DMS153 treated with DMSO at 0.1 percent for 48 hours (cell line): ENCODE measurements around the gene RIN1.
"Not testable (repeated sequence)": the region's sequence is repeated elsewhere in the genome, so short reads cannot be mapped to it uniquely, and the experiment has no call there.

Experiments used
- DNase-seq: peaks from one replicate; lab custom pipeline; 2025; ENCODE audit not compliant: unreplicated experiment; lab: John Stamatoyannopoulos, UW

Gene RIN1

DNA sequence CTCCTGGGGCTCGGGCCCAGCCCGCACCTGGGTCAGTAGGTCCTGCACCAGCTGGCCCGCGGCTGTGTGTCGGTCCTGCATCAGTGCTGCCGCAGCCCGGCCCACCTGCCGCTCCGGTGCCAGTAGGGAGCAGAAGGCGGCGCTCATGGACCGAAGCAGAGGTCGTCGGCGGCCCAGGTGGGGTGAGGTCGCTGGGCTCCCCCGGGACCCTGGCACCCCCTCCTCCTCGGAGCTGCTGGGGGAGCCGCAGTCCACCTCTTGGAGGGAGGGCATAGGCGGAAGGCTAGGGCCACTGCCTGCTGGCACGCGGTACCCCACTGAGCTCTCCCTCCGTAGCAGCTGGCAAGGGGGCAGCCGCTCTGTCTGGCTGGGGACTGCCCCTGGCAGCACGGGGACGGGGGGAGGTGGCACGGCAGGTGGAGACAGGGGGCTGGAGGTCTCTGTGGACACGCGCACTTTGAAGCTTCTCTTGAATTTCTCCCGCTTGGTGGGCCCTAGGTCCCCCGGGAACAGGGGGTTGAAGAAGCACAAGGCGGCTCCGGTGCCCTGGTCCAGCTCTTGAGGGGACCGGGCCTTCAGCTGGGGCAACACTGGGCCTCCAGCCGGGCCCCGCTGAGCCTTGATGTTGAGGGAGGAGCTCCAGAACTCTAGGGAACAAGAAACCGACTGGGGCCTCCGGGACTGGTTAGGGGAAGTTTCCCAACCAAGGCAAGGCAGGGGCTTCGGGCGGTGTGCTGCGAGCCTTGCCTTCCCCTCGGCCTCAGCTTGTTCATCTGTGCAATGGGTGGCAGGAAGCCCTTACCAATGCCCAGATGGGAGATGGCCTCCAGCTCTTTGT, 1.4 kb downstream of the RIN1 start:
- no peak for DNase-seq

DNA sequence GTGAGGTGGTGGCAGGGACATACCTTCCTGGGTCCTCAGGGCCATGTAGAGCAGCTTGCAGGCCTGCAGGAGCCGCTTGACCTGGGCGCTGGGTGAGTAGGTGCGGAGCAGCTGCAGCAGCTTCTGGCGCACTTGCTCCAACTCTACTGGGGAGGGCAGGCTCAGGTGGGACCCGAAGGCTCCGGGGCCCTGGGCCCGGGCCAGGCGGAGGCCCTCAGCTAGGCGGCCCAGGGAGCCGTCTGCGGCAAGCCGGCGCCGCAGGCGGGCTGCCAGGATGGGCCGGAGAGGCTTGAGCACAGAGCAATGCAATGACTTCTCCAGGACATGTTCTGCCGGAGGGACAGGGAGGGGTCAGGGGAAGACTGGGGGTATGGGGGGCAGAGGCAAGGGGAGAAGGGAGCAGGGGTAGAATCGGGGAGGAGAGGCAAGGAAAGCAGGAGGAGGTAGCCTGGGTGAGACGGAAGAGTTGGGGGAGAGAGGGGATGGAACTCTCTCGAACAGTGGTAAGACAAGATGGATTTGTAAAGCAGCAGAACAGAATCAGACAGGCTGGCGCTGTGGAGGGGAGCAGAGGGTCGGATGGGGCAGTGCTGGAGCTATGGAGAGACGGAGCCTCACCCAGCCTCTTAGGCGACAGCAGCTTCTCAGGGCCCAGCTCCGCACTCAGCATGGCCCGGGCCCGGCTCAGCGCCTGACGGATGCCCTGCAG, 2.2 kb downstream of the RIN1 start:
- no peak for DNase-seq

DNA sequence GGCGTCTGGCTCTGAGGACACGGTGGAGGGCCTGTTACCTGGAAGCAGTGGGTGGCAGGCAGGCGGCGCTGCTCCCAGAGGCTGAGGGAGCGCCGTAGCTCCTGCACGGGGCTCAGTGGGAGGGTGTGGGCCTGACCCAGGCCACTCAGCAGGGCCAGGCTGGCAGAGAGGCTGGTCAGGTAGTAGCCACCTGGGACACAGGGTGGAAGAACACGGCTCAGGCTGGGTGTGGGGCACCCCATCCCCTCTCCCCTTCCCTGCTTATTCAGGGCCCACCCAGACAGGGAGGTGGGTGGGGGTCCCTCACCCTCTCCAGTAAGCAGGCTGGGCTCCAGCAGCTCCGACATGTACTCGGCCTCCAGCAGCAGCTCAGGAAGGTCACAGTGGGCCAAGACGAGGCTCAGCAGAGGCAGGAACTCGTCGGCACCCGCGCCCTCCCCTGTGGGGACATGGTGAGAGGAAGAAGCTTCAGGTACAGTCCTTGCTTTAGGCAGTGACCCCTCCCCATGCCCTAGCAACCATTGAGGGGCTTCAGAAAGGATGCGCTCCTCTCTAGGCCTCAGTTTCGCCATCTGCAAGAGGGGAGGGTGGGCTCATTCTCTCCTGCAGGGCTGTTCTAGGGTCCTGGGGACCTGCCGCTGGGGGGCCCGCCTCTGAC, 2.9 kb downstream of the RIN1 start:
- DNase-seq = no peak

DNA sequence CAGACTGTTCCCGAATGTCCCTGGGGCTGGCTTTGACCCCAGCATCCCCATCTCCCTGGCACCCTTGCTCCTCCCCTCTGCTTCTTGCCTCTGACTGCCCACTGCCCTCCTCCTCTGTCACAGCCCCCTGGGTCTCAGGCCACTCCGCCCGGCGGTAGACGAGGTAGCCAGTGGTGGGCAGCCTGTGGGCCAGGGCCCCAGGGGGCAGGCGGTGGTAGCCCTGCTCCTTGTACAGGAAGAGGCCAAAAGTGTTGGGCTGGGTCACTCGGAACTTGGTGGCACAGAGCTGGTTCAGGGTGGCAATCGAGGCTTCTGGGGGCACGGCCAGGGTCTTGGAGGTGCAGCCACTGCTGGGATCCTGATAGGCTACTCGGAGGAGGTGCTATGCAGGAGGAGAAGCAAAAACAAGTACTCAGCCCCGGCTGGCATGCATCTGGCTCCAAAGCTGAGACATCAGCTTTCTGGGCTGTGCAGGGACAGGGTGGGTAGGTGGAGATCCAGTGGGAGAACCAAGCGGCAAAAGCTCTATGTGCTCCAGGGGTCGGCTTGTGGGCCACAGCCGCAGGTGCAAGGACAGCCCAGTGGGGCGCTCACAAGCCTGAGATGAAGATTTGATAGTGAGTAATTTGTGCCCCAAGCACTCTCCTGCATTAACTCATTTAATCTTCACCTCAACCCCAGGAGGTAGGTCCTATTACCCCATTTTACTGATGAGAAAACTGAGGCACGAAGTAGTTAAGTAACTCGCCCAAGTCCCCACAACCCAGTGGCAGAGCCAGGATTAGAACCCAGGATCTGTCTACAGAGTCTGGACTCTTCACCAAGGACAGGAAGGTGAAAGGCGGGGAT, 3.6 kb downstream of the RIN1 start:
- no peak for DNase-seq

DNA sequence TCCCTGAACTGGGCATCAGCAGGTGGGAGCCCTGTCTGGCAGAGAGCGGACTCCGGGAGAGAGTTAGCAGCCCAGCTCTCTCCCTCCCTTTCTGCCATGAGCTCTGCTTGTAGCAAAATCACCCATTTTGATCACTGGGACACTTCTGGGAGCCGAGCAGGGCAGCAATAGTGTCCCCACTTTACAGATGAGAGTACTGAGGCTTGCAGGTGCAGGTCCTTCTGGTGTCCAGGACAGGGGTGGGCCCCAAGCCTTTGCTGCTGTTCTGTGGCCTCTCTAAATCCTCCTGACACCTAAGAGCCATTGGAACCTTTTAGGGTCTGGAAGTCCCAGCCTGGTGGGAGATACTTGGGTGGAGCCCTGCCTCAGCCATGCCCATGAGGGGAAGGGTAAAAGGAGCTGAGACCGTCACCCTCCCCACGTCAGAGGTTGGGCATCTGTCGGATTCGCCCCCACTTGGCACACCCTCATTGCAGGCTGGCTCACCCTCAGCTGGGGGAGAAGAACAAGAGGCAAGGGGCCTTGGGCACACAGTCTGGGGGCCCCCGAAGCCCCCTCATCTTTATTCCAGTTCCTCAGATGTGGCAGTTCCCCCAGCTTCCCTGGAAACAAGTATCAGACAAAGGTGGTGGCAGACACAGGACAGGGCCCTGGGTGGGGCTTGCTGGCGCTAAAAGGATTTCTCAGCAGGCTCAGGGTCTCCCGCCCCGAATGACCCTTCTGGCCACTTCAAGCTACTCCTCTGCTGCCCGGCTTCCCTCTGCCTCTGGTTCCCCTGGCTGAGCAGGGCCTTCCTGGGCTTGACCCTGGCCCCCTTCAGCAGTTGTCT, 4.5 kb downstream of the RIN1 start:
- no peak for DNase-seq

DNA sequence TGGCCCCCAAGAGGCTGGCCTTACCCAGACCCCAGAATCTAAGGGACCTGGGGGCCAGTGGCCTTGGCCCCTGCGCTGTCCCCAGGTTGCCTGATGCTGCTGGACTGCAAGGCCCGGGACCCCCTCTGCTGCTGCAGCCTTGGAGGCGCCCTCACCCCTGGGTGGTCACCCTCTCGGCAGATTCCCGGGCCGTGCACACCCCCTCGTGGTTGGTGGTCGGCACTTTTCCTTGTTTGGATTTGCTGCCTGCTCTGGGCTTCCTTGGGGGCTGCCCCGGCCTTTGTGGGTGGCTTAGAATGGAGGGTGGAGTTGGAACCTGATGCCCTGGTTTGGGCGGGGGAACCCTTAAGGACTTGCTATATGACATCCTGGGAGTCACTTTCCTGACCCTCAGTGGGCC, 5.3 kb downstream of the RIN1 start:
- DNase-seq = no peak

DNA sequence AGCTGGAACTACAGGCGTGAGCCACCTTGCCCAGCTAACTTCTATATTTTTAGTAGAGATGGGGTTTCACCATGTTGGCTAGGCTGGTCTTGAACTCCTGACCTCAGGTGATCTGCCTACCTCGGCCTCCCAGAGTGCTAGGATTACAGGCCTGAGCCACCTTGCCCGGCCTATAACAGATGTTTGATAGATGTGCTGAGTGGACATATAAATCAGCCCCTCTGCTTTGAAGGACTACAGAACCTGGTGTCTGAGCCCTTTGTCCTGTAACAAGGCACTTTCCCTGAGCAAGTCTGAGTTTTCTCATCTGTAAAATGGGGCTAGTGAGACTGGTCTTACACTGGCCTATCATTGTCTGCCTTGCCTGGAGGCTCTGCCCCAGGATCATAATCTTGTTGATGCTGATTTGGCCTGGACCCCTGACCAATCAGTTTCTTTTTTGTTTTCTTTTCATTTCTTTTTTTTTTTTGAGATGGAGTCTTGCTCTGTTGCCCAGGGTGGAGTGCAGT, 7.0 kb downstream of the RIN1 start:
- no peak for DNase-seq

DNA sequence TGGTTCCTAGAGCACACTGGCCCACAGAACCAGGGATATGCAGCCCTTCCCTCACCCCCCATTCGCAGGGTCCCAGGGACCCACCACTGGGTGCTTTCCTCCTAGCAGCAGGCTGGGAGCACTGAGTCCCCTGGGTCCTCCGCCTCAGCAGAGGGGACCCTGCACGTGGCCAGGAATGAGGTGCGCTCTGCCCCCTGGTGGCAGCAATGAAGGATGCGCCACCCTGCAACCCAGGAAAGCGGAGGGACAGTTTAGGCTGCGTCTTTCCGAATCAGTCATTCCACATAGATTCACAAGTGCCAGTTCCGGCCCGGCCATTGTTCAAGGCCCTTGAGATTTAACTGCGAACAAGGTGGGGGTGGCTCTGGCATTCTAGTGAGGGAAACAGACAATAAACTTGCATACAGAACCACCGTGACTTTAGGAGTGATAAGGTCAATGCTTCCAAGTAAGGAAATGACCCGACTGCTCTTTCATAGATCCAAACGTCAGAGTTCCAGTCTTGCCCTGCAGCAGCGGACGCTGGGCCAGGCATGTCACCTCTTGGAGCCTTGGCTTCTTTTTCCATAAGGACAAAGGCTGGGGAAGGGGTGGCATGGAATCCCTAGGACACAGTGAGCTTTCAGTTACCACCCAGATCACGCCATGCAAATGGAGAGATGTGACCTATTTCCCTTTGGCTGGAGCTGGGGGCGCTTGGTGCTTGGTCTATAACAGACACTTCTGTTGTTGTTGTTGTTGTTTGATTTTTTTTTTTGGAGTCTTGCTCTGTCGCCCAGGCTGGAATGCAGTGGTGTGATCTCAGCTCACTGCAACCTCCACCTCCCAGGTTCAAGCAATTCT, 7.7 kb downstream of the RIN1 start:
- DNase-seq = peak; percentile 71

DNA sequence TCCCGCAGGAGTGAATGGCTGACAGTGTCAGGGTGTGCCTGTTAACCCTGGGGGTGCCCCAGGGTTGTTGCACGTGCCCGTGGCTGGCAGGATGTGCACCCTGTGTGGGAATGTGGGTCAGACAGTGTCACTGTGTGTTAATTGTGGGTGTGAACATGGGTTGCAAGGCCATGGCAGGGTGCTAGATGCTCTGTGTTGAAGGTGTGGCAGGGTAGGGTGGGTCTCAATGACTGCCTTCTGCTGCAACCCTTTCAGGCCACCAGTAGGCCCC, 8.3 kb downstream of the RIN1 start:
- no peak for DNase-seq

DNA sequence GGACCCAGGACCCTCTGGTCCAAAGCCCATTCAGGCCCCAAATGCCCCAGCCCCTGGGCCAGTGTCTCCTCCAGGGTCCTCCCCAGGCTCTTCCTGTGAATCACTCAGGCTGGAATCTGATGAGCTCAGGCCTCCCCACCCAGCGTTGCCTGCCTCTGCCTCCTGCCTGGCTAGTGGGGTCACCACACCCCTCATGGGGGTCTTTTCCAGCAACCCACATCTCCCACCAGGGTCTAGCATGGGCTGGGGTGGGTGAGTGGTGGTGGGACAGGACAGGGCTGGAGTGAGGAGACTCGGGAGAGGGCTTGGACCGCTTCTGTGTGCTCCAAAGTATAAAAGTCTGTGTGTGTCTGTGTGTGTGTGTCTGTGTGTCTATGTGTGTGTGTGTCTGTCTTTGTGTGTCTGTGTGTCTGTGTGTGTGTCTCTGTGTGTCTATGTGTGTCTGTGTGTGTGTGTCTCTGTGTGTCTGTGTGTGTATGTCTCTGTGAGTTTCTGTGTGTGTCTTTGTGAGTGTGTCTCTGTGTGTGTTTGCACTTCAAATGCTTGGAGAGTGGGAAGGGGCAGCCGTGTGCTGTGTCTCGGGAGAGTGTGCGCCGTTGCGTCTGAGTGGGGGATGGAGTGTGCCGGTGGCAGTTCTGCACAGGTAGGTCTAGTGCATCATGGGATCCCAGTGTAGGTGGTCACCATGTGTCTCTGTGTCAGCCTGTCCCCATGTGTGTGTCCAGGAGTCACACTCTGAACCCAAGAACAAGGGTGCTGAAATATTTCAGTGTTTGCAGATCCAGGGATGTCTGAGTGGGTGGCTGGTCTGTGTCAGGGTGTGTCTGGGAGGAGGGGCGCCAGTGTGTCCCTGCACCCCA, 8.8 kb downstream of the RIN1 start:
- no peak for DNase-seq

DNA sequence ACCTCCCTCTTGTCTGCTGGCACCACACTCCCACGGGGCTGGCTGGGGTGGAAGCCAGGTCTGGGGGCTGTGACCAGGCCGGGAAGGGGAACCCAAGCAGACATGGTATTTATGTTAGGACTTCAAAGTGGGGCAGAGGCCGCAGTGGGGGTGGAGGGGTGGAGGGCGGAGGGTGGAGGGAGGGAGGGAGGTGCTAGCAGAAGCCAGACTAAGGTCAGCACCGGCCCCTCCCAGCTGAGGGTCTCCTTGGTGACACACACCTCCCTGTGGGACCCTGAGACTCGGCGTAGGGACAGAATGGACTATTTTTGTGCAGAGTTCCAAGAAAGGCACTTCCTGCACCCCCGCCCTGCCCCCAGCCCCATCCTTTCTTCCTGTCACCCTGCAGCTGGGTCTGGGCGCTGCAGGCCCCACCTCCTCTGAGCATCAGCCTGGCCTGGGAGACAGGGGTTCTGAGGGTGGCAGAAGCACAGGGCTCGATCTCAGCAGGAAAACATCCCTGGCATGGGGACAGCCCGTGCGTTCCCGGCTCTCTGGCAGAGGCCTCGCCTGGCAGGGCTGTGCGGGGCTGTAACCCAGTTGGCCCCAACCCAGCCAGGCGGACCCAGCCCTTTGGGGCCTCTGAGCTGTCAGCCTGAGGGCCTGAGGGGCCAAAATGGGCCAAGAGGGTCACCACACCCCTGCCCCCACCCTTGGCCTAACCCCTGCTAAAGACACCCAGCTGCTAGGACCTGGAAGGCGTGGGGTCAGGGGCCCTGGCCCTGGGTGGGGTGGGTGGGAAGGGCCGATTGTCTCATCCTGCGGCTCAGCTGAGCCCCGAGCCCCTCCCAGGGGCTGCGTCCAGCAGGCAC, 9.7 kb downstream of the RIN1 start:
- DNase-seq = no peak

DNA sequence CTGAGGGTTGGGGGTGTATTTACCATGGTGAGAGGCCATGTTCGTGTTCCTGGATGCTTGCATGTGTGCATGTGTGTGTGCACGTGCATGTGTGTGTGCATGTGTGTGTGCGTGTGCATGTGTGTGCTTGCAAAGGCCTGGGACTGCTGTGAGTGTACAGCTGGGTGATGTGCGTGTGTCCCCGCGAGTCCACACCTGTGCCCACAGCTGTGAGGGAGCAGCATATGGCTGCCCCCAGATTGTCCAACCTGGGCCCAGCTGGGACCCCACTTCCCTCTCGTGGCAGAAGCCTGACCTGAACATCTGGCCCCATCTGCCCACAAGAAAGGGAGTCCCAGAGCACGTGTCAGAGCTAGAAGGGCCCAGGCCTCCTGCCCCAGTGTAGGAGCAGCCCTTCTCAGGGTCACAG, 11.0 kb downstream of the RIN1 start:
- no peak for DNase-seq

DNA sequence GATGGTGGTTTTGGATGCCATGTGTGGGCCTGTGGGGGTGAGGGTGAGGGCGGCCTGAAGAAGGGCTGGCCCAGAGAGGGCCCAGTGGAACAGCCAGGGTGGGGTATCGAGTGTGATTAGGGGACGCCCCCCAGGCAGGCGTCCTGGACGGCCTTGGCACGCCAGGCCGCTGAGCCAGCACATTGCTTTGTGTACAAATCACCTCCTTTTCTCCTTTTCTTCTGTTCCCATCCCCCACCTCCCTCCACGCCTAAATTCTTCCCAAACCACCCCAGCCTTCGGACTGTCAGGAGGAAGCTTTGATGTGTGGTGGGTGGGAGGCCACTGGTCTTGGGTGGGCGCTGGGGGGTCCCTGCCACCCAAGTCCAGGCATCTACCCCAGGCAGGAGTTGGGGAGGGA, 11.6 kb downstream of the RIN1 start:
- DNase-seq = no peak

DNA sequence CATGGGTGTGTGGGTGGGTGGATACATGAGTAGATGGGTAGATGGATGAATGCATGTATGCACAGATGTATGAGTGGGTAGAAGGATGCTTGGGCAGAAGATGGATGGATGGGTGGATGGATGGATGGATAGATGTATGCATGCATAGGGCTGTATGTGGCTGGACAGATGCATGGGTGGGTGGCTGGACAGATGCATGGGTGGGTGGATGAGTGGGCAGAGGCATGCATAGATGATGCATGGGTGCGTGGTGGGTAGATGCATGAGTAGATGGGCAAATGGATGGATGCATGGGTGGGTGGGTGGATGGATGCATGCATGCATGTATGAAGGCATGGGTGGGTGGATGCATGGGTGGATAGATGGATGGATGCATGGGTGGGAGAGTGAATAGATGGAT, 12.6 kb downstream of the RIN1 start:
- DNase-seq = no peak

DNA sequence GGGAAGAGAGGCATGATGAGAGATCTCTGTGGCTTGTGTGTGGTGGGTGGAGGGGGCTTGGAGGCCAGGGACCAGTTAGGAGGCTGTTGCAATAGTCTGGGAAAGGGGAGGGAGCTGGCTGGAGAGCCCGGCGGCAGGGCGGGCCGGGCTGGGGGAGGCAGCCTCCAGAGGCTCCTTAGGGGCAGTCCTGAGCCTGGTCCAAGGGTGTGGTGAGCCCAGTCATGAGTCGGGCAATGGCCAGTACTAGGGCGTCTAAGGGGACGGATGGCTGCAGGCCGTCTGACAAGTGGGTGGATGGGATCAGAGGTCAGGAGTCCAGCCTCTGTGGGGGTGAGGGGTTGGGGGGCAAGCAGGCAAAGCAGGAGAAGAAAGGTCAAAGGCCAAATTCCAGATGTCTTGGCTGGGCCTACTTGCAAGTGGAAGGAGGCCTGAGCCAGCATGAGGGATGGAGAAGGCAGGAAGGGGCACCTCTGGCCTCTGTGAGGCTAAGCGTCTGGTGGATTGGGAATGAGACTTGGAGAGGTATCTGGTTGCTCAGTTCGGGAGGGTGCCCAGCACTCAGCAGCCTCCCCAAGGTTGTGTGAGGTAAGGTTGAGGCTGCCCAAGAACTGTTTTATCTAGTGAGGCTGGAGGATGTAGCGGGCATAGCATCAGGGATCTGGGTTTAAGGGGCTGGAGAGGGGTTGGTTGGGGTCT, 13.4 kb downstream of the RIN1 start:
- DNase-seq = no peak

DNA sequence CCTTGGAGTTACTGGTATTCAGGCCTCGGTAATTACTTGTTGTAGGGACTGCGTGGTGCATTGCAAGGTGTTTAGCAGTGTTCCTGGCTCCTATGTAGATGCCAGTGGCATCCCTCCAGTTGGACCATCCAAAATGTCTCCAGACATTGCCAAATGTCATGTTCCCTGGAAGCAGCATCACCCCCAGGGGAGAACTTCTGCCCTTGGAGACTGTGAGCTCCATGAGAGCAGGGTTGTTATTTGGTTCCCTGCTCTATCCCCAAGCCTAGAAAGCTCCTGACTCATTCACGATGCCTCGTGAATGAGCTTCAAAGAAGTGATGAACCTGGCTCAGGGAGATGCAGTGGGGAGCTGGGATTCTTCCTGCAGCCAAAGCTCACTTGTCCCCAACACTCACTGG, 14.6 kb downstream of the RIN1 start:
- DNase-seq = no peak

DNA sequence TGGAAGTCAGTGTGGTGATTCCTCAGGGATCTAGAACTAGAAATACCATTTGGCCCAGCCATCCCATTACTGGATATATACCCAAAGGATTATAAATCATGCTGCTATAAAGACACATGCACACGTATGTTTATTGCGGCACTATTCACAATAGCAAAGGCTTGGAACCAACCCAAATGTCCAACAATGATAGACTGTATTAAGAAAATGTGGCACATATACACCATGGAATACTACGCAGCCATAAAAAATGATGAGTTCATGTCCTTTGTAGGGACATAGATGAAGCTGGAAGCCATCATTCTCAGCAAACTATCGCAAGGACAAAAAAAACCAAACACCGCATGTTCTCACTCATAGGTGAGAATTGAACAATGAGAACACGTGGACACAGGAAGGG, 15.5 kb downstream of the RIN1 start:
- not testable (repeated sequence) for DNase-seq
